ENCODE measurements around the gene CD22. TPM values are rescaled to one million over a fixed set of nuclear protein-coding genes. Genes with fewer than 3 reads are reported as not detected.
"Not testable (repeated sequence)": the region's sequence is repeated elsewhere in the genome, so short reads cannot be mapped to it uniquely, and the experiment has no call there.

The CD22 gene
- not detected in 2 replicates for total RNA-seq

GRCh38 chr19:35328851-35329285, at the start of gene CD22:
Gene CD22, plus strand, starts transcription at chr19:35329187. Its CDS starts 2,854 bp downstream, at chr19:35332041.
- no peak for DNase-seq (ENCODE audit: low read depth)

- no peak for DNase-seq (ENCODE audit: low read depth)
Observed at GRCh38 chr19:35279374-35279773, 49.6 kb upstream of the CD22 start.

- no peak for DNase-seq (ENCODE audit: low read depth)
Observed at GRCh38 chr19:35279985-35280821, 48.8 kb upstream of the CD22 start.

GRCh38 chr19:35281303-35281702, 47.7 kb upstream of the CD22 start:
- no peak for DNase-seq (ENCODE audit: low read depth)

GRCh38 chr19:35284153-35285094, 44.6 kb upstream of the CD22 start:
- no peak for DNase-seq (ENCODE audit: low read depth)

- DNase-seq (ENCODE audit: low read depth): no peak
Observed at GRCh38 chr19:35285095-35285449, 43.9 kb upstream of the CD22 start.

- DNase-seq (ENCODE audit: low read depth): not testable (repeated sequence)
Observed at GRCh38 chr19:35285465-35285864, 43.5 kb upstream of the CD22 start.

GRCh38 chr19:35286101-35286500, 42.9 kb upstream of the CD22 start:
- not testable (repeated sequence) for DNase-seq (ENCODE audit: low read depth)

GRCh38 chr19:35287713-35288112, 41.3 kb upstream of the CD22 start:
- no peak for DNase-seq (ENCODE audit: low read depth)

- DNase-seq (ENCODE audit: low read depth): no peak
Observed at GRCh38 chr19:35288331-35288730, 40.7 kb upstream of the CD22 start.

GRCh38 chr19:35288906-35289305, 40.1 kb upstream of the CD22 start:
- no peak for DNase-seq (ENCODE audit: low read depth)

- DNase-seq (ENCODE audit: low read depth): no peak
Observed at GRCh38 chr19:35290381-35291127, 38.4 kb upstream of the CD22 start.

- DNase-seq (ENCODE audit: low read depth): no peak
Observed at GRCh38 chr19:35291259-35291658, 37.7 kb upstream of the CD22 start.

GRCh38 chr19:35291916-35292315, 37.1 kb upstream of the CD22 start, which contains the start of gene MAG:
Gene MAG, plus strand, starts transcription at chr19:35292161. Its CDS starts 3,248 bp downstream, at chr19:35295409.
- no peak for DNase-seq (ENCODE audit: low read depth)

- DNase-seq (ENCODE audit: low read depth): no peak
Observed at GRCh38 chr19:35292421-35293362, 36.3 kb upstream of the CD22 start.

- no peak for DNase-seq (ENCODE audit: low read depth)
Observed at GRCh38 chr19:35293363-35293739, 35.6 kb upstream of the CD22 start.

GRCh38 chr19:35293808-35294207, 35.2 kb upstream of the CD22 start:
- no peak for DNase-seq (ENCODE audit: low read depth)

GRCh38 chr19:35294328-35294727, 34.7 kb upstream of the CD22 start:
- DNase-seq (ENCODE audit: low read depth): no peak

- DNase-seq (ENCODE audit: low read depth): no peak
Observed at GRCh38 chr19:35294859-35295791, 33.9 kb upstream of the CD22 start.
